Activated naive CD8-positive, alpha-beta T cell treated with anti-CD3 and anti-CD28 coated beads for 36 hours (primary cell): ENCODE data around the gene SPTLC3. TPM values are rescaled to one million over a fixed set of nuclear protein-coding genes. Genes with fewer than 3 reads are reported as not detected.

Source experiments
- total RNA-seq, 2 experiments: library from RNA; stranded (reverse); gene quantifications; one replicate each; pipeline ENCODE4 v1.2.3, GENCODE V29; 2021

The SPTLC3 gene
- total RNA-seq, 2 experiments from 2014 or later, result 0.76 to 1.7 TPM

Other genes starting within 250 kb of the SPTLC3 start
- 1 to 10 TPM; 3.2 to 3.4 TPM for gene ISM1, start 212.3 kb downstream of the SPTLC3 start, total RNA-seq